ENCODE data around the gene LHPP.
A peak's percentile ranks its signal among the peaks of the same experiment; 100 is the strongest.

Gene LHPP

GRCh38 chr10:124517931-124518330, 56.3 kb downstream of the LHPP start:
- no peak for DNase-seq
- no peak overlapping the region for H3K4me3 Mint-ChIP-seq
- no peaks in the 10 kb centered on the region for H3K4me1 Mint-ChIP-seq (ENCODE audit: low read depth in 2 of 2)
- no peaks in the 10 kb centered on the region for H3K9me3 Mint-ChIP-seq
- no peaks in the 10 kb centered on the region for H3K36me3 Mint-ChIP-seq (ENCODE audit: insufficient read depth)
- no peak overlapping the region for H3K27ac Mint-ChIP-seq
- H3K27me3 Mint-ChIP-seq, result no peaks in the 10 kb centered on the region
- ATAC-seq (replicated peaks), result no peak

DNA sequence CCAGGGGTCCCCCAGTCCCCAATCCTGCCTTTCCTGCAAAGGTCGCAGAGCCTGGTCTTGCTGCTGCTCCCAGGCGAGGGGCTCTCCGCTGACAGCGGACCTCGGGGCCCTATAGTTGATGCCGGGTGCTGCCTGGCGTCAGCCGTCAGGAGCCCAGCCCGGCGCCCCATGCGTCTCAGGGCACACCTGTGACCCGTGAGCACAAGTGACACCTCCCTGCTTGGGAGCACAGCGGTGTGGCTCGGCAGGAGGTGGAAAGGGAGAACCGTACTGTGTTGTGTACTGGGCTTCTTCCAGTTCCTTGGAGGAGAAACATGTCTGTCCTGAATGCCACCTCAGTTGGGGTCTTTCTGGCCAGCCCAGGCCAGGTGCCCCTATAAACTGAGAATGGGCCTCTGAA, 56.7 kb downstream of the LHPP start:
- Mint-ChIP-seq H3K9me3 (no peaks in the 10 kb centered on the region), H3K4me3 (no peak overlapping the region), H3K27ac (no peak overlapping the region), H3K36me3 (ENCODE audit: insufficient read depth) (no peaks in the 10 kb centered on the region), H3K27me3 (no peaks in the 10 kb centered on the region), H3K4me1 (ENCODE audit: low read depth in 2 of 2) (no peaks in the 10 kb centered on the region)
- DNase-seq (no peak), ATAC-seq (replicated peaks) (no peak)

GRCh38 chr10:124520558-124521428, 59.2 kb downstream of the LHPP start:
- DNase-seq, result no peak
- no peaks in the 10 kb centered on the region for H3K4me1 Mint-ChIP-seq (ENCODE audit: low read depth in 2 of 2)
- peak overlapping the region in 1 of 2 donors; percentile 64 for H3K27ac Mint-ChIP-seq
- no peaks in the 10 kb centered on the region for H3K36me3 Mint-ChIP-seq (ENCODE audit: insufficient read depth)
- H3K4me3 Mint-ChIP-seq, result no peak overlapping the region
- H3K9me3 Mint-ChIP-seq, result no peaks in the 10 kb centered on the region
- no peaks in the 10 kb centered on the region for H3K27me3 Mint-ChIP-seq
- ATAC-seq (replicated peaks), result no peak

DNA sequence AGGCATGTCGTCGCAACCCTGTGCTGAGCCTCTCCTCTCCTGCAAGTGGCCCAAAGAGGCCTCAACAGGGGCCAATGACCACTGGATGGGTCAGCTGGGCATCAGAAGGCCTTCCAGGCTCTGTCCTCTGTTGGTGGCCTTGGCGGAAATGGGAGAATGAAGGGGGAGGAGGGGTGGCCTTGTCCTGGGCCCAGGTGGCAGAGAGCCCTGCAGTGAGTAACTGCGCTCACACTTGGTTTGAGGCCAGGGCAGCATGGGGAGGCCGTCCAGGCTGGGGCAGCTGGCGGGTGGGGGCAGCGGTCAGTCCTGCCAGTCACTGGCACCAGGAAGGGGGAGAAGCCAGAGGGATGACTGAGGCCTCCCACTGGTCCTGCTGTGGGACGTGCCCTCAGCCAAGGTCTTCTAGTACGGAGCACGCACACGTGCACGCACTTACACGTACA, 59.8 kb downstream of the LHPP start:
- Mint-ChIP-seq H3K4me3 (no peak overlapping the region), H3K9me3 (no peaks in the 10 kb centered on the region), H3K4me1 (ENCODE audit: low read depth in 2 of 2) (no peaks in the 10 kb centered on the region), H3K36me3 (ENCODE audit: insufficient read depth) (no peaks in the 10 kb centered on the region), H3K27ac (no peak overlapping the region), H3K27me3 (no peaks in the 10 kb centered on the region)
- ATAC-seq (replicated peaks), result no peak
- no peak for DNase-seq

DNA sequence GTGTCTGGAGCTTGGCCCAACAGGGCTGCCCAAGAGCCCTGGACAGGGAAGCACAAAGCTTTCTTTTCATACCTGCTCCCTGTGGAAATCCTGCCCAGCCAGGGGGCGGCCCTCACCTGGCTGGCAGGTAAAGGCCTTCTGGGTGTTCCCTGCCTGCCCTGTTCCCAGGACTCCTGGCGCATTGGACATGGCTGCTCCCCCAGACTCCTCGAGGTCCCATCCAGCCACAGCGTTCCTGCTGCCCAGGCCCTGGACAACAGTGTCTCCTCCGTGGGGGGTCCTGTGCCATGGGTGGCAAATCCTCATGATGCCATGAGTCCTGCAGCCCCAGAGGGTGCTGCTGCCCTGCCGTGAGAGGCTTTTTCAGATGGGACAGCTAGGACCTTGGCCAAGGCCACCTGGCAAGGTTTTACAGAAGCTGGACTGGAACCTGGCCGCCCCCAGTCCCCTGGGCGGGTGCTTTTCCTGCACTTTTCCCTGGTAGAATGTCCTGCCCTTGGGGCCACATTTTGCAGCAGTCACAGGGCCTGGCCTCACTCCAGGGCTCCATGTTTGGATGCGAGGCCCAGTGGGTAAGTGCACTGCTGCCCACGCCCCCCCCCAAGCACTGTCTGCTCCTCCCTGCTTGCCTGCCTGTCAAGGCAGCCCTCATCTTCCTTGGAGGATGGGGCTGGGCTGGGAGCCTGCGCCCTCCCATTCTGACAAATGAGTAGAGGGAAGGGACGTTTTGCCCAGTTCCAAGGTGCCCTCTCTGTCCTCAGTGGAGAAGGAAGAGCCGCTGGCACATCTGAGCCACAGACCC, 60.7 kb downstream of the LHPP start:
- no peak for DNase-seq
- Mint-ChIP-seq H3K27me3 (no peaks in the 10 kb centered on the region), H3K4me1 (ENCODE audit: low read depth in 2 of 2) (no peaks in the 10 kb centered on the region), H3K27ac (no peak overlapping the region), H3K36me3 (ENCODE audit: insufficient read depth) (no peaks in the 10 kb centered on the region), H3K9me3 (no peaks in the 10 kb centered on the region), H3K4me3 (no peak overlapping the region)
- no peak for ATAC-seq (replicated peaks)

GRCh38 chr10:124522933-124523871, 61.6 kb downstream of the LHPP start:
- Mint-ChIP-seq H3K27ac (no peak overlapping the region), H3K27me3 (no peaks in the 10 kb centered on the region), H3K36me3 (ENCODE audit: insufficient read depth) (no peaks in the 10 kb centered on the region), H3K4me3 (no peak overlapping the region), H3K9me3 (no peaks in the 10 kb centered on the region), H3K4me1 (ENCODE audit: low read depth in 2 of 2) (no peaks in the 10 kb centered on the region)
- no peak for DNase-seq
- ATAC-seq (replicated peaks), result no peak

DNA sequence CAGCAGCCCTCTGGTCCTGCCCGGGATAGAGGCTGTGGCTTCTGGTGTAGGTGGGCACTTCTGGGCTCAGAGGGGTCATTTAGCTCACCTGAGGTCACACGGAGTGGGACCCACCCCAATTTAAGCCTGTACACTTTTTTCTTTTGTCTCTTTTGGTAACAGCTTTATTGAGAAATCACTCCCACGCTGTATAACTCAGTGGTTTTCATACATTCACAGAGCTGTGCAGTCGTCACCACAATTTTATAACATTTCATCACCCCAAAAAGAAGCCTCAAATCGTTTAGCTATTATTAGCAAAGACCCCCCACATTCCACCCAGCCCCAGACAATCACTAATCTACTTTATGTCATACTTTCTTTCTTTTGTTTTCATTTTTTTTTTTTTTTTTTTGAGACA, 62.3 kb downstream of the LHPP start:
- ATAC-seq (replicated peaks), result no peak
- no peaks in the 10 kb centered on the region for H3K4me1 Mint-ChIP-seq (ENCODE audit: low read depth in 2 of 2)
- no peaks in the 10 kb centered on the region for H3K36me3 Mint-ChIP-seq (ENCODE audit: insufficient read depth)

DNA sequence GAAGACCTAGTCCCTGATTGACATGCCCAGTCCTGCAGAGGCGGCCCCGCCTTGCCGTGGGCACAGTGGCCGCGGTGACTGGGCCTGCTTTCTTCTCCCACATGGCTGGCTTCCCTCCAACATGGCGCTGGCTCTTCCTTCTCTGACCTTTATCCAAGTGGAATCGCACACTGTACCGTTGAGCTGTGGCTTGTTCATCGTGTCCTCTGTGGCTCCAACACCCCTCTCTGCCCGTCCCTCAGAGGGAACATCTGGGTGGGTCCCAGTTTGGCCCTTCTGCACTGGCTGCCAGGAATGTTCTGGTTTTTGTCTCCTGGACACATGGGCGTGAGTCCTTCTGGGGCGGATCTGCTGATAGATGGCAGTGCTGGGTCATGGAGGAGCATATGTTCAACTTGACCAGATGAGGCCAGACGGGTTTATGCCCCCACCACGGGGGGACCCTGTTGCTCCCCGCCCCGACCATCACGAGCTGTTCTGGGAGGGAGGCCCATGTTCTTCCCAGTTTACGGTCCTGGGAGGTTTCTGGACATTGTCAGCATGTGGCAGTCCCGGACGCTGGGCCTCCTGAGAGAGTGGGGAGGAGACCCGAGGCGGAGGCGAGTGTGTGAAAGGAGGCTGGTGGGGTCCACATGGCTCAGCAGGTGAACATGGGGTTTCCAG, 63.5 kb downstream of the LHPP start:
- ATAC-seq (replicated peaks) (no peak), DNase-seq (no peak)
- no peak overlapping the region for H3K4me3 Mint-ChIP-seq
- no peaks in the 10 kb centered on the region for H3K27me3 Mint-ChIP-seq
- no peaks in the 10 kb centered on the region for H3K36me3 Mint-ChIP-seq (ENCODE audit: insufficient read depth)
- no peaks in the 10 kb centered on the region for H3K9me3 Mint-ChIP-seq
- H3K27ac Mint-ChIP-seq, result no peak overlapping the region
- peaks cover under 1% of the 10 kb centered on the region in 2 donors for H3K4me1 Mint-ChIP-seq (ENCODE audit: low read depth in 2 of 2)

More for the DNA sequence above, 62.3 kb downstream of the LHPP start:
- Mint-ChIP-seq H3K4me3 (no peak overlapping the region), H3K9me3 (no peaks in the 10 kb centered on the region), H3K27ac (no peak overlapping the region), H3K27me3 (no peaks in the 10 kb centered on the region)
- no peak for DNase-seq

DNA sequence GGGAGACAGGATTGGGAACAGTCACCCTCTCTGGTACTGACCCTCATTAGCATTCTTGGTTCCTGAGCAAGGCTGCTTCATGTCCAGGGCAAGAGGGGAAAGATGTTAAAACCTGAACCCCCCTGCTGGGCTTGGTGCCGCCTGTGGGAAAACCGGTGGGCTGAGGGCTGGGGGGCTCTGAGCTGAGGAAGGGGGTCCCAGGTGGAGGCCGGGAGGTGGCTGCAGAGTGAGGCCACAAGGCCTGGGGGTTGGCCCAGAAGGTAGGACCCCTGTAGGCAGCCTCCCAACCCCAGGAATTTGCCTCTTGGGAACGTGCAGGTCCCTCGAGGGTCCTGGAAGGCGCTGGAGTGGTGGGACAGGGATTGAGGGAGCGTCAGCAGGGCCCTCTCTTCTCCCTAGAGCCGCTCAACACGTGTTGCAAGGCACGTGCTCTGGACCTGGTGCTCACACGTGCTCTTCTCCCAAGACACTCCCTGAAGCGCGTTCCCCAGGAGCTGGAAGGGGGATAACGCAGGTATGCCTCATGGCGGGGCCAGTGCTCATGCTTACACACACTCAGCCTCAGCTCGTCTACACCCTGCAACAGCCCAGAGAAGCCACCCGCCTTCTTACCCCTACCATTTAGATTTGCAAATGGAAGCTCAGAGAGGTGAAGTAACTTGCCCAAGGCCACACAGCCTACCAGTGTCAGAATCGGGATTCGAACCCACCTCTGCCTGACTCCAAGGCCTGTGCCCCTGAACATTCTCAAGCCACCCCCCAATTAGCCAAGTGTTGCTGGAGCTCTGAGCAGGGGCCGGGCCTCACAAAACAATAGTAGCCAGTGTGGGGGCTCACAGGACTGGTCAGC, 64.4 kb downstream of the LHPP start:
- ATAC-seq (replicated peaks), result no peak
- no peak overlapping the region for H3K27ac Mint-ChIP-seq
- no peak for DNase-seq
- H3K9me3 Mint-ChIP-seq, result no peaks in the 10 kb centered on the region
- no peak overlapping the region for H3K4me3 Mint-ChIP-seq
- no peaks in the 10 kb centered on the region for H3K36me3 Mint-ChIP-seq (ENCODE audit: insufficient read depth)
- peaks cover 5% of the 10 kb centered on the region in 2 donors for H3K4me1 Mint-ChIP-seq (ENCODE audit: low read depth in 2 of 2)
- no peaks in the 10 kb centered on the region for H3K27me3 Mint-ChIP-seq

- DNase-seq, result no peak
- Mint-ChIP-seq H3K36me3 (ENCODE audit: insufficient read depth) (no peaks in the 10 kb centered on the region), H3K4me1 (ENCODE audit: low read depth in 2 of 2) (peaks cover 5% of the 10 kb centered on the region in 2 donors), H3K27ac (no peak overlapping the region), H3K4me3 (no peak overlapping the region), H3K9me3 (no peaks in the 10 kb centered on the region), H3K27me3 (no peaks in the 10 kb centered on the region)
- no peak for ATAC-seq (replicated peaks)
Measured at GRCh38 chr10:124526621-124527267, 65.1 kb downstream of the LHPP start.

DNA sequence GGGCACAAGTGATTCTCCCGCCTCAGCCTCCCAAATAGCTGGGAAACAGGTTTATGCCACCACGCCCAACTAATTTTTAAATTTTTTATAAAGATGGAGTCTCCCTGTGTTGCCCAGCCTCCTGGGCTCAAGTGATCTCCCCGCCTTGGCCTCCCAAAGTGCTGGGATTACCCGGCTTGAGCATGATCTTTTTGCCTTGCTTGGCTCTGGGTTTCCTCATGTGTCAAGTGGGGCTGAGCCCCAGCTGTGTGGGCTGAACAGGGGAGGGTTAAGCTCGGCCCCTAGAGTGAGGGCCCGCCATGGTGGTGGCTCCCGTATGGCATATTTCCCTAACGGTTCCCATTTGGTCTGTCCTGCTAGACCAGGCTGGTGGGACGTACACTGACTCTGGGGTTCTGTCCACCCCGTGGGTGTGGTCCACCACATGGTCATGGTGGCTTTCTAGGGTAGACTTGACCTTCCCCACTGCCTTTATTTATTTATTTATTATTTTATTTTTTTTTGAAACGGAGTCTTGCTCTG, 66.3 kb downstream of the LHPP start:
- H3K27me3 Mint-ChIP-seq, result no peaks in the 10 kb centered on the region
- ATAC-seq (replicated peaks) (no peak), DNase-seq (no peak)
- H3K4me1 Mint-ChIP-seq (ENCODE audit: low read depth in 2 of 2), result peaks cover 5% of the 10 kb centered on the region in 2 donors
- H3K36me3 Mint-ChIP-seq (ENCODE audit: insufficient read depth), result no peaks in the 10 kb centered on the region
- H3K4me3 Mint-ChIP-seq, result no peak overlapping the region
- no peak overlapping the region for H3K27ac Mint-ChIP-seq
- no peaks in the 10 kb centered on the region for H3K9me3 Mint-ChIP-seq

Measured in effector memory CD8-positive, alpha-beta T cell (primary cell).